H9 (cell line): ENCODE results near the gene SLC52A3. TPM values are rescaled to one million over a fixed set of nuclear protein-coding genes. Genes with fewer than 3 reads are reported as not detected.
A peak's percentile ranks its signal among the peaks of the same experiment; 100 is the strongest.

Source experiments
- DNase-seq: peaks from one replicate; pipeline ENCODE4 v3.0.0-alpha.2; 2017
- H2AFZ ChIP-seq: one replicate; pipeline ENCODE4 v1.6.1; 2013; ENCODE audit warnings: mild to moderate bottlenecking, low read length, control low read depth, moderate library complexity
- H2AK5ac ChIP-seq: 2 replicates; pipeline ENCODE4 v1.6.1; 2013; ENCODE audit warnings: low read length, control low read depth, mixed read lengths; ENCODE audit not compliant: insufficient read length
- H2BK120ac ChIP-seq: one replicate; pipeline ENCODE4 v1.6.1; 2013; ENCODE audit warnings: low read depth, mild to moderate bottlenecking, low read length, control low read depth, inconsistent platforms; ENCODE audit not compliant: poor library complexity, severe bottlenecking
- H2BK12ac ChIP-seq: 2 replicates; pipeline ENCODE4 v1.6.1; 2013; ENCODE audit warnings: low read length, control low read depth, mixed read lengths, low read depth; ENCODE audit not compliant: insufficient read length
- H2BK15ac ChIP-seq: 2 replicates; pipeline ENCODE4 v1.6.1; 2013; ENCODE audit warnings: low read depth, low read length, control low read depth
- H2BK20ac ChIP-seq: one replicate; pipeline ENCODE4 v1.6.1; 2013; ENCODE audit warnings: low read depth, mild to moderate bottlenecking, low read length, control low read depth, inconsistent platforms; ENCODE audit not compliant: poor library complexity, severe bottlenecking
- H2BK5ac ChIP-seq: 2 replicates; pipeline ENCODE4 v1.6.1; 2013; ENCODE audit warnings: low read length, control low read depth, mixed read lengths; ENCODE audit not compliant: insufficient read length
- H3K14ac ChIP-seq: 2 replicates; pipeline ENCODE4 v1.6.1; 2013; ENCODE audit warnings: low read length, control low read depth; ENCODE audit not compliant: insufficient read depth
- H3K18ac ChIP-seq: 2 replicates; pipeline ENCODE4 v1.6.1; 2013; ENCODE audit warnings: low read depth, mild to moderate bottlenecking, mixed read lengths, low read length, control low read depth; ENCODE audit not compliant: insufficient read length
- H3K23ac ChIP-seq: 2 replicates; pipeline ENCODE4 v1.6.1; 2013; ENCODE audit warnings: low read length, control low read depth, mixed read lengths, low read depth; ENCODE audit not compliant: insufficient read length
- H3K23me2 ChIP-seq: 2 replicates; pipeline ENCODE4 v1.6.1; 2013; ENCODE audit warnings: low read depth, mild to moderate bottlenecking, mixed read lengths, low read length, control low read depth; ENCODE audit not compliant: insufficient read length, poor library complexity, severe bottlenecking
- H3K27ac ChIP-seq: 2 replicates; pipeline ENCODE4 v1.5.1; 2013; ENCODE audit warnings: low read length, control low read depth, mixed read lengths, low read depth; ENCODE audit not compliant: insufficient read length
- H3K27me3 ChIP-seq: 2 replicates; pipeline ENCODE4 v1.6.1; 2013; ENCODE audit warnings: low read length, control low read depth, inconsistent platforms; ENCODE audit not compliant: insufficient read depth
- H3K4ac ChIP-seq: 2 replicates; pipeline ENCODE4 v1.6.1; 2013; ENCODE audit warnings: low read depth, mild to moderate bottlenecking, control low read depth, inconsistent platforms, low read length, moderate library complexity
- H3K4me1 ChIP-seq: 2 replicates; pipeline ENCODE4 v1.6.1; 2013; ENCODE audit warnings: low read length, control low read depth, inconsistent platforms; ENCODE audit not compliant: insufficient read depth
- H3K4me2 ChIP-seq: 2 replicates; pipeline ENCODE4 v1.6.1; 2013; ENCODE audit warnings: low read length, control low read depth, mixed read lengths; ENCODE audit not compliant: insufficient read length, insufficient read depth
- H3K56ac ChIP-seq: 2 replicates; pipeline ENCODE4 v1.6.1; 2013; ENCODE audit warnings: low read depth, mild to moderate bottlenecking, mixed read lengths, low read length, control low read depth; ENCODE audit not compliant: insufficient read length
- H3K79me1 ChIP-seq: 2 replicates; pipeline ENCODE4 v1.6.1; 2013; ENCODE audit warnings: low read depth, mild to moderate bottlenecking, moderate library complexity, low read length, control low read depth, inconsistent platforms; ENCODE audit not compliant: insufficient read depth, poor library complexity, severe bottlenecking
- H3K79me2 ChIP-seq: 2 replicates; pipeline ENCODE4 v1.6.1; 2013; ENCODE audit warnings: low read length, control low read depth, inconsistent platforms; ENCODE audit not compliant: insufficient read depth
- H3K9ac ChIP-seq: 2 replicates; pipeline ENCODE4 v1.6.1; 2013; ENCODE audit warnings: low read length, control low read depth, mixed read lengths; ENCODE audit not compliant: insufficient read length; ENCODE audit errors: extremely low read depth
- H3K9me3 ChIP-seq: one replicate; pipeline ENCODE4 v1.6.1; 2013; ENCODE audit warnings: low read depth, low read length, inconsistent platforms; ENCODE audit not compliant: control insufficient read depth
- H3T11ph ChIP-seq: one replicate; pipeline ENCODE4 v1.6.1; 2013; ENCODE audit warnings: mild to moderate bottlenecking, low read length, control low read depth, inconsistent platforms
- H4K20me1 ChIP-seq: one replicate; pipeline ENCODE4 v1.6.1; 2013; ENCODE audit not compliant: control insufficient read depth, insufficient read length, insufficient read depth
- H4K5ac ChIP-seq: 2 replicates; pipeline ENCODE4 v1.6.1; 2013; ENCODE audit warnings: low read depth, mild to moderate bottlenecking, mixed read lengths, low read length, control low read depth; ENCODE audit not compliant: insufficient read length
- H4K8ac ChIP-seq: replicated peaks from 2 replicates; pipeline ENCODE4 v1.6.1; 2013; ENCODE audit warnings: low read length, control low read depth, mixed read lengths, low read depth; ENCODE audit not compliant: insufficient read length
- H4K91ac ChIP-seq: 2 replicates; pipeline ENCODE4 v1.6.1; 2013; ENCODE audit warnings: low read depth, mild to moderate bottlenecking, moderate library complexity, mixed read lengths, low read length, control low read depth; ENCODE audit not compliant: insufficient read length
- H3K27ac Mint-ChIP-seq, 3 experiments: 2 replicates in 2 of 3; 3 replicates in 1 of 3; pipeline ENCODE4 v1.8.0; 2020 to 2021; ENCODE audit warnings: mixed read lengths in 3 of 3, mild to moderate bottlenecking in 1 of 3, moderate library complexity in 1 of 3
- H3K27me3 Mint-ChIP-seq: 2 replicates; pipeline ENCODE4 v1.8.0; 2021; ENCODE audit warnings: low read depth, mild to moderate bottlenecking, moderate library complexity, mixed read lengths
- H3K36me3 Mint-ChIP-seq, 3 experiments: 2 replicates in 2 of 3; 3 replicates in 1 of 3; pipeline ENCODE4 v1.8.0; 2020 to 2021; ENCODE audit warnings: low read depth in 3 of 3, mixed read lengths in 3 of 3; ENCODE audit not compliant: insufficient read depth in 1 of 3
- H3K4me1 Mint-ChIP-seq, 2 experiments: 2 replicates each; pipeline ENCODE4 v1.8.0; 2020; ENCODE audit warnings: mixed read lengths in 2 of 2
- H3K4me3 Mint-ChIP-seq, 2 experiments: 2 replicates in 1 of 2; 3 replicates in 1 of 2; pipeline ENCODE4 v1.8.0; 2020 to 2021; ENCODE audit warnings: mild to moderate bottlenecking in 2 of 2, mixed read lengths in 2 of 2, moderate library complexity in 1 of 2
- H3K9me3 Mint-ChIP-seq, 2 experiments: 2 replicates in 1 of 2; 3 replicates in 1 of 2; pipeline ENCODE4 v1.8.0; 2020; ENCODE audit warnings: mild to moderate bottlenecking in 2 of 2, mixed read lengths in 2 of 2, moderate library complexity in 1 of 2
- WGBS: extraction: QIAGEN DNeasy Blood & Tissue Kit; methylation state at CpG from one replicate; pipeline ENCODE4 v1.1.7; 2013; ENCODE audit warnings: missing lambda C conversion rate, low lambda C conversion rate, mixed read lengths; ENCODE audit not compliant: insufficient read length; ENCODE audit errors: extremely low coverage; 5-methylcytosine and 5-hydroxymethylcytosine counted together
- total RNA-seq: library from RNA; stranded (reverse); gene quantifications from 2 replicates; pipeline ENCODE4 v1.2.1, GENCODE V29; 2021
- TF ChIP-seq, protein P1 (sequence below): fragments of 200-600 bp; sonication (generic); conservative IDR thresholded peaks from 3 replicates; pipeline ENCODE4 v1.8.0; 2021; ENCODE audit warnings: antibody characterized with exemption, mild to moderate bottlenecking

The SLC52A3 gene
- total RNA-seq, 1 experiment from 2014 or later: 3.3 TPM

GRCh38 chr20:755941-756340 lies 12.4 kb downstream of the SLC52A3 start:
- Histone ChIP-seq H2BK20ac (no peak overlapping the region), H3K23ac (no peak overlapping the region), H3K9ac (no peak overlapping the region), H2BK12ac (no peak overlapping the region), H3T11ph (no peak overlapping the region), H3K56ac (no peak overlapping the region), H4K5ac (no peak overlapping the region), H2AFZ (no peak overlapping the region), H3K23me2 (peaks cover 3% of the 10 kb centered on the region), H2BK5ac (no peak overlapping the region), H3K79me1 (no peaks in the 10 kb centered on the region), H3K18ac (no peak overlapping the region), H3K27ac (no peak overlapping the region), H3K4me1 (peaks cover 3% of the 10 kb centered on the region; the same call in 1 of the 2 replicates), H2BK15ac (no peak overlapping the region), H2AK5ac (no peak overlapping the region), H3K27me3 (peaks cover 3% of the 10 kb centered on the region; the same call in 1 of the 2 replicates), H3K14ac (no peak overlapping the region; the same call in 1 of the 2 replicates), H2BK120ac (no peak overlapping the region), H3K4ac (no peak overlapping the region), H4K20me1 (no peaks in the 10 kb centered on the region), H3K9me3 (no peaks in the 10 kb centered on the region), H4K8ac (no peak overlapping the region), H4K91ac (no peak overlapping the region), H3K4me2 (no peak overlapping the region), H3K79me2 (no peaks in the 10 kb centered on the region)
- Mint-ChIP-seq H3K9me3 (no peaks in the 10 kb centered on the region), H3K4me3 (no peak overlapping the region), H3K36me3 (no peaks in the 10 kb centered on the region), H3K27ac (peak overlapping the region in 1 of 3 experiments; percentile 10; a peak in 1 of 7 replicates), H3K27me3 (peaks cover 23% of the 10 kb centered on the region), H3K4me1 (peaks cover 4 to 12% of the 10 kb centered on the region in 2 experiments)
- DNase-seq: no peak
- no CpG with 5 or more reads among the region's 6 CpGs for WGBS
- TF ChIP-seq, protein P1, sequence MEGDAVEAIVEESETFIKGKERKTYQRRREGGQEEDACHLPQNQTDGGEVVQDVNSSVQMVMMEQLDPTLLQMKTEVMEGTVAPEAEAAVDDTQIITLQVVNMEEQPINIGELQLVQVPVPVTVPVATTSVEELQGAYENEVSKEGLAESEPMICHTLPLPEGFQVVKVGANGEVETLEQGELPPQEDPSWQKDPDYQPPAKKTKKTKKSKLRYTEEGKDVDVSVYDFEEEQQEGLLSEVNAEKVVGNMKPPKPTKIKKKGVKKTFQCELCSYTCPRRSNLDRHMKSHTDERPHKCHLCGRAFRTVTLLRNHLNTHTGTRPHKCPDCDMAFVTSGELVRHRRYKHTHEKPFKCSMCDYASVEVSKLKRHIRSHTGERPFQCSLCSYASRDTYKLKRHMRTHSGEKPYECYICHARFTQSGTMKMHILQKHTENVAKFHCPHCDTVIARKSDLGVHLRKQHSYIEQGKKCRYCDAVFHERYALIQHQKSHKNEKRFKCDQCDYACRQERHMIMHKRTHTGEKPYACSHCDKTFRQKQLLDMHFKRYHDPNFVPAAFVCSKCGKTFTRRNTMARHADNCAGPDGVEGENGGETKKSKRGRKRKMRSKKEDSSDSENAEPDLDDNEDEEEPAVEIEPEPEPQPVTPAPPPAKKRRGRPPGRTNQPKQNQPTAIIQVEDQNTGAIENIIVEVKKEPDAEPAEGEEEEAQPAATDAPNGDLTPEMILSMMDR: no peak
